Loucy (cell line): ENCODE results near the gene FZD10.

ENCODE experiments used
- H2AFZ ChIP-seq: fragments of 200-600 bp; sonication (generic); 2 replicates; pipeline ENCODE4 v1.6.0; 2016; ENCODE audit warnings: antibody characterized with exemption, mild to moderate bottlenecking, low read length, moderate library complexity
- H3F3A ChIP-seq: fragments of 200-600 bp; 2 replicates; pipeline ENCODE4 v1.6.0; 2016; ENCODE audit warnings: antibody characterized with exemption, low read depth, mild to moderate bottlenecking
- H3K27me3 ChIP-seq: fragments of 200-600 bp; sonication (generic); 2 replicates; pipeline ENCODE4 v1.6.1; 2014; ENCODE audit warnings: low read length, mild to moderate bottlenecking; ENCODE audit not compliant: insufficient read depth, poor library complexity, severe bottlenecking
- H3K36me3 ChIP-seq: fragments of 200-600 bp; sonication (generic); 2 replicates; pipeline ENCODE4 v1.6.1; 2016; ENCODE audit warnings: low read length; ENCODE audit not compliant: insufficient read depth
- H3K4me1 ChIP-seq: fragments of 200-600 bp; sonication (generic); 2 replicates; pipeline ENCODE4 v1.5.1; 2014; ENCODE audit warnings: low read length, mild to moderate bottlenecking; ENCODE audit not compliant: insufficient read depth, poor library complexity, severe bottlenecking
- H3K4me2 ChIP-seq: fragments of 200-600 bp; sonication (generic); 2 replicates; pipeline ENCODE4 v1.6.0; 2014; ENCODE audit warnings: antibody characterized with exemption, low read length, low read depth, mild to moderate bottlenecking; ENCODE audit not compliant: poor library complexity, severe bottlenecking
- H3K4me3 ChIP-seq: fragments of 200-600 bp; sonication (generic); 2 replicates; pipeline ENCODE4 v1.5.1; 2014; ENCODE audit warnings: low read length, mild to moderate bottlenecking, mixed read lengths; ENCODE audit not compliant: poor library complexity, severe bottlenecking
- H3K79me2 ChIP-seq: fragments of 200-600 bp; sonication (generic); 2 replicates; pipeline ENCODE4 v1.6.1; 2014; ENCODE audit warnings: low read length; ENCODE audit not compliant: insufficient read depth
- H3K9ac ChIP-seq: fragments of 200-600 bp; sonication (generic); 2 replicates; pipeline ENCODE4 v1.6.0; 2014; ENCODE audit warnings: mild to moderate bottlenecking, low read depth, low read length, moderate library complexity; ENCODE audit not compliant: poor library complexity, severe bottlenecking
- H3K9me2 ChIP-seq: fragments of 200-600 bp; sonication (generic); replicated peaks from 2 replicates; pipeline ENCODE4 v1.6.1; 2016; ENCODE audit warnings: low read depth, low read length, mixed read lengths
- H3K9me3 ChIP-seq: fragments of 200-600 bp; sonication (generic); 2 replicates; pipeline ENCODE4 v1.6.1; 2014; ENCODE audit warnings: mild to moderate bottlenecking, antibody characterized with exemption, low read length, low read depth; ENCODE audit not compliant: insufficient read depth
- H4K20me1 ChIP-seq: fragments of 200-600 bp; sonication (generic); 2 replicates; pipeline ENCODE4 v1.6.0; 2014; ENCODE audit warnings: antibody characterized with exemption, low read length, mild to moderate bottlenecking; ENCODE audit not compliant: insufficient read depth, poor library complexity, severe bottlenecking
- EZH2phosphoT487 ChIP-seq: fragments of 200-600 bp; IDR thresholded peaks from 2 replicates; pipeline ENCODE4 v1.6.1; 2018; ENCODE audit warnings: antibody characterized with exemption, mild to moderate bottlenecking, moderate library complexity, borderline replicate concordance
- TF ChIP-seq, protein P1 (sequence below): fragments of 200-600 bp; sonication (generic); conservative IDR thresholded peaks from 2 replicates; pipeline ENCODE4 v1.5.1; 2014; ENCODE audit warnings: mild to moderate bottlenecking, antibody characterized with exemption, low read length

Gene FZD10

DNA sequence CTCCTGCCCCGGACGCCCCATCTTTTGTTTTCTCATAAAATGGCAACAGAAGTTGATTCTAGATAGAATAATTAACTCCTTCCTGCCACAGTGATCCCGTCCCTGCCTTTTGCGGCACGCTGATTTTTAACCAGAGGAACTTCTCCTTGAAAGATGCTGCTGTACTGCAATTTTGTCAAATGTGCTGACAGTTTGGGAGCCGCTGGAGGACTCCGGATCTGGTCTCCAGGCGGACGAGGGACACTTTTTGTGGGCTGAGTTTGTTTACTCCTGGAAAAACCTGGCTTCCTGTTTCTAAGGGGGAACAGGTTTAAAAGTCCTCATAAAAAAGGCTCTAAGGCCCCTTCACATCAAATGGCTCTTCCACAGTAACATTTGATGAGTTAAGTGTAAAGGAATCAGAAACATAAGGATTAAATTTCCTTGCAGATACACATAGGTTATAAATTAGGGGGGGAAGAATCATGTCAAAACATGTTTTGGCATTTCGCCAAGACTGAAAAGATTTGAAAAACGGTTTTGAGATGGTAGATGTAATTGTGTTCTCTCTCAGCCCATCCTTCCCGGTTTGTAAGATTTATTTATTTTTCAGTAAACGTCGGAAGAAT is 15.5 kb downstream of the FZD10 start:
- Histone ChIP-seq H3K9me2 (no peaks in the 10 kb centered on the region), H3K4me2 (no peak overlapping the region), H3K4me1 (no peaks in the 10 kb centered on the region), H2AFZ (no peak overlapping the region), H3K27me3 (no peaks in the 10 kb centered on the region), H3K36me3 (no peaks in the 10 kb centered on the region), H3K4me3 (no peak overlapping the region), H3K9ac (no peak overlapping the region), H3K9me3 (no peaks in the 10 kb centered on the region; the same call in 1 of the 2 replicates), H3K79me2 (no peaks in the 10 kb centered on the region), H4K20me1 (no peaks in the 10 kb centered on the region), H3F3A (no peaks in the 10 kb centered on the region)
- TF ChIP-seq EZH2phosphoT487: no peak
- TF ChIP-seq, protein P1, sequence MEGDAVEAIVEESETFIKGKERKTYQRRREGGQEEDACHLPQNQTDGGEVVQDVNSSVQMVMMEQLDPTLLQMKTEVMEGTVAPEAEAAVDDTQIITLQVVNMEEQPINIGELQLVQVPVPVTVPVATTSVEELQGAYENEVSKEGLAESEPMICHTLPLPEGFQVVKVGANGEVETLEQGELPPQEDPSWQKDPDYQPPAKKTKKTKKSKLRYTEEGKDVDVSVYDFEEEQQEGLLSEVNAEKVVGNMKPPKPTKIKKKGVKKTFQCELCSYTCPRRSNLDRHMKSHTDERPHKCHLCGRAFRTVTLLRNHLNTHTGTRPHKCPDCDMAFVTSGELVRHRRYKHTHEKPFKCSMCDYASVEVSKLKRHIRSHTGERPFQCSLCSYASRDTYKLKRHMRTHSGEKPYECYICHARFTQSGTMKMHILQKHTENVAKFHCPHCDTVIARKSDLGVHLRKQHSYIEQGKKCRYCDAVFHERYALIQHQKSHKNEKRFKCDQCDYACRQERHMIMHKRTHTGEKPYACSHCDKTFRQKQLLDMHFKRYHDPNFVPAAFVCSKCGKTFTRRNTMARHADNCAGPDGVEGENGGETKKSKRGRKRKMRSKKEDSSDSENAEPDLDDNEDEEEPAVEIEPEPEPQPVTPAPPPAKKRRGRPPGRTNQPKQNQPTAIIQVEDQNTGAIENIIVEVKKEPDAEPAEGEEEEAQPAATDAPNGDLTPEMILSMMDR: no peak

GRCh38 chr12:130178282-130178681 is 16.0 kb downstream of the FZD10 start:
- TF ChIP-seq, protein P1: no peak
- TF ChIP-seq EZH2phosphoT487: no peak
- no peaks in the 10 kb centered on the region for H3K4me1 ChIP-seq
- no peaks in the 10 kb centered on the region; the same call in 1 of the 2 replicates for H3K9me3 ChIP-seq
- no peaks in the 10 kb centered on the region for H3K27me3 ChIP-seq
- no peak overlapping the region for H3K4me2 ChIP-seq
- no peaks in the 10 kb centered on the region for H3K79me2 ChIP-seq
- H3K36me3 ChIP-seq: no peaks in the 10 kb centered on the region
- H3K9ac ChIP-seq: no peak overlapping the region
- no peaks in the 10 kb centered on the region for H3K9me2 ChIP-seq
- no peaks in the 10 kb centered on the region for H3F3A ChIP-seq
- H4K20me1 ChIP-seq: no peaks in the 10 kb centered on the region
- H2AFZ ChIP-seq: no peak overlapping the region
- no peak overlapping the region for H3K4me3 ChIP-seq

- TF ChIP-seq, protein P1: no peak
- no peak for TF ChIP-seq EZH2phosphoT487
- no peaks in the 10 kb centered on the region for H3F3A ChIP-seq
- H3K9me2 ChIP-seq: no peaks in the 10 kb centered on the region
- H3K36me3 ChIP-seq: no peaks in the 10 kb centered on the region
- H3K27me3 ChIP-seq: no peaks in the 10 kb centered on the region
- no peak overlapping the region for H3K4me3 ChIP-seq
- no peak overlapping the region for H3K4me2 ChIP-seq
- H3K9me3 ChIP-seq: no peaks in the 10 kb centered on the region; the same call in 1 of the 2 replicates
- H3K4me1 ChIP-seq: no peaks in the 10 kb centered on the region
- no peaks in the 10 kb centered on the region for H4K20me1 ChIP-seq
- no peaks in the 10 kb centered on the region for H3K79me2 ChIP-seq
- H3K9ac ChIP-seq: no peak overlapping the region
- no peak overlapping the region for H2AFZ ChIP-seq
Measured at GRCh38 chr12:130179191-130179590, 16.9 kb downstream of the FZD10 start.
